ENCODE results near the gene FLNC. TPM values are rescaled to one million over a fixed set of nuclear protein-coding genes. Genes with fewer than 3 reads are reported as not detected.

Gene FLNC
- total and polyA plus RNA-seq, 2 of the 13 experiments (the other 11 are each of a cell fraction or from before 2014, with no cell fraction given): 0.02 TPM; not detected in 1

DNA sequence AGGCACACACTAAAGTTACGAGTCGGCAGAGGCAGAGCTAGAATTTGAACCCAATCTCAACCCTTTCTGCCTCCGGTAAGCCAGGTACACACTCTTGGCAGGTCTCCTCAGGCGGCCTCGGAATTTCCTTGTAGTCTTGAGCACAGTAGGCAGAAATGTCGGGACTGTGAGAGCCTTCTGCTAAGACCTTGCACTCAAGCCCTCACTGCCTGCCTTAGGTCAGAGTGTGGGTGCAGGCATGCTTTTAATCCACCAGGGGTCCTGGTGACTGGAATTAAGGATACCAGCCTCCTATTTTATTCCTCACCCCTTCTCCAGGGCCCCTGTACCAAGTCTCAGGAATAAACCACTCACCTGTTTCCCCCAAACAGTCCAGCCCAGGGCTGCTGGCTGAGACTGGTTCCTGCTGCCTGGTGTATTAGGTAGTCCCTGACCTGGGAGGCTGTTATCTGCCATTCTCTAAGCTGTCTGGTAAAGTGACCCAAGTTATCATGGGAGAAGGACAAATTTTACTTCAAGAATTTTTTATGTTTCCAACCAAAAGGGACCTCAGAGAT is 33.3 kb downstream of the FLNC start (continued):
- TF ChIP-seq, protein P1, sequence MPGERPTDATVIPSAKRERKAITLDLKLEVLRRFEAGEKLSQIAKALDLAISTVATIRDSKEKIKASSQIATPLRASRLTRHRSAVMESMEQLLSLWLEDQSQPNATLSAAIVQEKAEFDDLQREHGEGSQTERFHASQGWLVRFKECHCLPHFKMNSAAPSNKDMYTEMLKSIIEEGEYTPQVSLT (CRISPR knock-in tag; IDR thresholded peaks at IDR 0.05; ENCODE audit: borderline replicate concordance, low read depth): no peak
- TF ChIP-seq, protein P2, sequence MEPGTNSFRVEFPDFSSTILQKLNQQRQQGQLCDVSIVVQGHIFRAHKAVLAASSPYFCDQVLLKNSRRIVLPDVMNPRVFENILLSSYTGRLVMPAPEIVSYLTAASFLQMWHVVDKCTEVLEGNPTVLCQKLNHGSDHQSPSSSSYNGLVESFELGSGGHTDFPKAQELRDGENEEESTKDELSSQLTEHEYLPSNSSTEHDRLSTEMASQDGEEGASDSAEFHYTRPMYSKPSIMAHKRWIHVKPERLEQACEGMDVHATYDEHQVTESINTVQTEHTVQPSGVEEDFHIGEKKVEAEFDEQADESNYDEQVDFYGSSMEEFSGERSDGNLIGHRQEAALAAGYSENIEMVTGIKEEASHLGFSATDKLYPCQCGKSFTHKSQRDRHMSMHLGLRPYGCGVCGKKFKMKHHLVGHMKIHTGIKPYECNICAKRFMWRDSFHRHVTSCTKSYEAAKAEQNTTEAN (CRISPR knock-in tag; conservative IDR thresholded peaks at IDR 0.05): no peak
- TF ChIP-seq SMC3 (IDR thresholded peaks at IDR 0.05; ENCODE audit: low read length) (peak; percentile 41), ZNF34 (CRISPR knock-in tag; IDR thresholded peaks at IDR 0.05; ENCODE audit: borderline replicate concordance) (no peak), ZFX (CRISPR knock-in tag; IDR thresholded peaks at IDR 0.05; ENCODE audit: low read depth) (no peak), ZNF605 (CRISPR knock-in tag; IDR thresholded peaks at IDR 0.05) (no peak), RXRB (CRISPR knock-in tag; IDR thresholded peaks at IDR 0.05; ENCODE audit: borderline replicate concordance) (no peak), ARID2 (CRISPR knock-in tag; IDR thresholded peaks at IDR 0.05; ENCODE audit: borderline replicate concordance) (peak; percentile 17; the same call in 1 of the 2 replicates), SOX6 (IDR thresholded peaks at IDR 0.05) (no peak), SOX6 (CRISPR knock-in tag; IDR thresholded peaks at IDR 0.05) (0 out of 2 replicates have a peak, but pooled peaks have one; percentile 1)
- TF ChIP-seq, protein P3, sequence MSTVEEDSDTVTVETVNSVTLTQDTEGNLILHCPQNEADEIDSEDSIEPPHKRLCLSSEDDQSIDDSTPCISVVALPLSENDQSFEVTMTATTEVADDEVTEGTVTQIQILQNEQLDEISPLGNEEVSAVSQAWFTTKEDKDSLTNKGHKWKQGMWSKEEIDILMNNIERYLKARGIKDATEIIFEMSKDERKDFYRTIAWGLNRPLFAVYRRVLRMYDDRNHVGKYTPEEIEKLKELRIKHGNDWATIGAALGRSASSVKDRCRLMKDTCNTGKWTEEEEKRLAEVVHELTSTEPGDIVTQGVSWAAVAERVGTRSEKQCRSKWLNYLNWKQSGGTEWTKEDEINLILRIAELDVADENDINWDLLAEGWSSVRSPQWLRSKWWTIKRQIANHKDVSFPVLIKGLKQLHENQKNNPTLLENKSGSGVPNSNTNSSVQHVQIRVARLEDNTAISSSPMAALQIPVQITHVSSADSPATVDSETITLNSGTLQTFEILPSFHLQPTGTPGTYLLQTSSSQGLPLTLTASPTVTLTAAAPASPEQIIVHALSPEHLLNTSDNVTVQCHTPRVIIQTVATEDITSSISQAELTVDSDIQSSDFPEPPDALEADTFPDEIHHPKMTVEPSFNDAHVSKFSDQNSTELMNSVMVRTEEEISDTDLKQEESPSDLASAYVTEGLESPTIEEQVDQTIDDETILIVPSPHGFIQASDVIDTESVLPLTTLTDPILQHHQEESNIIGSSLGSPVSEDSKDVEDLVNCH (CRISPR knock-in tag; IDR thresholded peaks at IDR 0.05): no peak
